ENCODE results near the gene RBMS3. TPM values are rescaled to one million over a fixed set of nuclear protein-coding genes. Genes with fewer than 3 reads are reported as not detected.

The RBMS3 gene
- total and polyA plus RNA-seq, 2 experiments from 2014 or later = 20.8 TPM

GRCh38 chr3:29822071-29822470 is 541.2 kb downstream of the RBMS3 start:
- H3K27me3 ChIP-seq = no peaks in the 10 kb centered on the region
- no peak for DNase-seq (ENCODE audit: low read depth in 1 of 2, low spot score in 1 of 2)
- TF ChIP-seq, protein P1, sequence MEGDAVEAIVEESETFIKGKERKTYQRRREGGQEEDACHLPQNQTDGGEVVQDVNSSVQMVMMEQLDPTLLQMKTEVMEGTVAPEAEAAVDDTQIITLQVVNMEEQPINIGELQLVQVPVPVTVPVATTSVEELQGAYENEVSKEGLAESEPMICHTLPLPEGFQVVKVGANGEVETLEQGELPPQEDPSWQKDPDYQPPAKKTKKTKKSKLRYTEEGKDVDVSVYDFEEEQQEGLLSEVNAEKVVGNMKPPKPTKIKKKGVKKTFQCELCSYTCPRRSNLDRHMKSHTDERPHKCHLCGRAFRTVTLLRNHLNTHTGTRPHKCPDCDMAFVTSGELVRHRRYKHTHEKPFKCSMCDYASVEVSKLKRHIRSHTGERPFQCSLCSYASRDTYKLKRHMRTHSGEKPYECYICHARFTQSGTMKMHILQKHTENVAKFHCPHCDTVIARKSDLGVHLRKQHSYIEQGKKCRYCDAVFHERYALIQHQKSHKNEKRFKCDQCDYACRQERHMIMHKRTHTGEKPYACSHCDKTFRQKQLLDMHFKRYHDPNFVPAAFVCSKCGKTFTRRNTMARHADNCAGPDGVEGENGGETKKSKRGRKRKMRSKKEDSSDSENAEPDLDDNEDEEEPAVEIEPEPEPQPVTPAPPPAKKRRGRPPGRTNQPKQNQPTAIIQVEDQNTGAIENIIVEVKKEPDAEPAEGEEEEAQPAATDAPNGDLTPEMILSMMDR (IDR thresholded peaks at IDR 0.05; ENCODE audit: low read depth, low read length) = no peak
- H3K27ac ChIP-seq = no peak overlapping the region
- no peak overlapping the region for H3K4me3 ChIP-seq
- no peaks in the 10 kb centered on the region for H3K36me3 ChIP-seq
- no peaks in the 10 kb centered on the region for H3K4me1 ChIP-seq (ENCODE audit: low read depth)
- no peaks in the 10 kb centered on the region for H3K9me3 ChIP-seq (ENCODE audit: low read depth)

GRCh38 chr3:29823233-29823632 is 542.4 kb downstream of the RBMS3 start:
- H3K9me3 ChIP-seq (ENCODE audit: low read depth) = no peaks in the 10 kb centered on the region
- no peak overlapping the region for H3K27ac ChIP-seq
- no peaks in the 10 kb centered on the region for H3K27me3 ChIP-seq
- H3K4me1 ChIP-seq (ENCODE audit: low read depth) = no peaks in the 10 kb centered on the region
- no peak overlapping the region for H3K4me3 ChIP-seq
- no peaks in the 10 kb centered on the region for H3K36me3 ChIP-seq
- no peak for DNase-seq (ENCODE audit: low read depth in 1 of 2, low spot score in 1 of 2)
- TF ChIP-seq, protein P1 (IDR thresholded peaks at IDR 0.05; ENCODE audit: low read depth, low read length) = no peak

GRCh38 chr3:29826712-29827111 is 545.8 kb downstream of the RBMS3 start:
- TF ChIP-seq, protein P1 (IDR thresholded peaks at IDR 0.05; ENCODE audit: low read depth, low read length) = no peak
- no peaks in the 10 kb centered on the region for H3K27me3 ChIP-seq
- no peaks in the 10 kb centered on the region for H3K9me3 ChIP-seq (ENCODE audit: low read depth)
- DNase-seq (ENCODE audit: low read depth in 1 of 2, low spot score in 1 of 2) = no peak
- no peak overlapping the region for H3K27ac ChIP-seq
- no peaks in the 10 kb centered on the region for H3K36me3 ChIP-seq
- no peak overlapping the region for H3K4me3 ChIP-seq
- H3K4me1 ChIP-seq (ENCODE audit: low read depth) = no peaks in the 10 kb centered on the region

- TF ChIP-seq, protein P1 (IDR thresholded peaks at IDR 0.05; ENCODE audit: low read depth, low read length) = no peak
- peak in 1 of 2 donors; percentile 46 for DNase-seq (ENCODE audit: low read depth in 1 of 2, low spot score in 1 of 2)
- H3K36me3 ChIP-seq = no peaks in the 10 kb centered on the region
- no peaks in the 10 kb centered on the region for H3K4me1 ChIP-seq (ENCODE audit: low read depth)
- no peaks in the 10 kb centered on the region for H3K9me3 ChIP-seq (ENCODE audit: low read depth)
- H3K27ac ChIP-seq = no peak overlapping the region
- H3K4me3 ChIP-seq = no peak overlapping the region
- H3K27me3 ChIP-seq = no peaks in the 10 kb centered on the region
Measured at GRCh38 chr3:29827756-29828155, 546.9 kb downstream of the RBMS3 start.

- Histone ChIP-seq H3K4me1 (ENCODE audit: low read depth) (no peaks in the 10 kb centered on the region), H3K4me3 (no peak overlapping the region), H3K27me3 (no peaks in the 10 kb centered on the region), H3K9me3 (ENCODE audit: low read depth) (no peaks in the 10 kb centered on the region), H3K27ac (no peak overlapping the region), H3K36me3 (no peaks in the 10 kb centered on the region)
- peak in 1 of 2 donors; percentile 49 for DNase-seq (ENCODE audit: low read depth in 1 of 2, low spot score in 1 of 2)
- TF ChIP-seq, protein P1 (IDR thresholded peaks at IDR 0.05; ENCODE audit: low read depth, low read length) = no peak
Measured at GRCh38 chr3:29829340-29829739, 548.5 kb downstream of the RBMS3 start.

- no peak for DNase-seq (ENCODE audit: low read depth in 1 of 2, low spot score in 1 of 2)
- Histone ChIP-seq H3K27ac (no peak overlapping the region), H3K36me3 (no peaks in the 10 kb centered on the region), H3K9me3 (ENCODE audit: low read depth) (no peaks in the 10 kb centered on the region), H3K4me3 (no peak overlapping the region), H3K4me1 (ENCODE audit: low read depth) (no peaks in the 10 kb centered on the region), H3K27me3 (no peaks in the 10 kb centered on the region)
- TF ChIP-seq, protein P1 (IDR thresholded peaks at IDR 0.05; ENCODE audit: low read depth, low read length) = no peak
Measured at GRCh38 chr3:29850641-29851040, 569.8 kb downstream of the RBMS3 start.
